Adrenal gland (tissue), 12 donors: ENCODE data around the gene ATXN3. TPM values are rescaled to one million over a fixed set of nuclear protein-coding genes. Genes with fewer than 3 reads are reported as not detected.
A peak's percentile ranks its signal among the peaks of the same experiment; 100 is the strongest.
"Not testable (repeated sequence)": the region's sequence is repeated elsewhere in the genome, so short reads cannot be mapped to it uniquely, and the experiment has no call there.

ENCODE experiments used
- DNase-seq, 7 donors: peaks; one replicate each; pipeline ENCODE4 v3.0.0-alpha.2; 2019 to 2020
- H3K27ac ChIP-seq, 5 donors: fragments of 200-600 bp; sonication (generic) in 4 of 5; 1 replicate in 3 of 5; 2 replicates in 2 of 5; pipeline versions ENCODE4 v1.5.1 to v1.8.0; 2016 to 2020; ENCODE audit warnings: mild to moderate bottlenecking in 1 of 5
- H3K27me3 ChIP-seq: fragments of 200-600 bp; 2 replicates; pipeline ENCODE4 v1.8.0; 2021
- H3K36me3 ChIP-seq, 2 donors: fragments of 200-600 bp; replicated peaks in 1 of 2; 1 replicate in 1 of 2; 2 replicates in 1 of 2; pipeline versions ENCODE4 v1.5.1 to v1.8.0; 2018 to 2022
- H3K4me1 ChIP-seq, 2 donors: fragments of 200-600 bp; replicated peaks in 1 of 2; 1 replicate in 1 of 2; 2 replicates in 1 of 2; pipeline versions ENCODE4 v1.5.1 to v1.8.0; 2018 to 2021
- H3K4me3 ChIP-seq, 4 donors: fragments of 200-600 bp; sonication (generic) in 3 of 4; one replicate each; pipeline ENCODE4 v1.5.1; 2016 to 2018
- H3K9me3 ChIP-seq, 3 donors: fragments of 200-600 bp; sonication (generic) in 1 of 3; replicated peaks in 1 of 3; 1 replicate in 2 of 3; 2 replicates in 1 of 3; pipeline versions ENCODE4 v1.5.1 to v1.8.0; 2016 to 2021
- CTCF ChIP-seq, 6 experiments: fragments of 450-650 bp in 4 of 6; fragments of 200-600 bp in 2 of 6; sonication (generic) in 1 of 6; IDR thresholded peaks; 1 replicate in 5 of 6; 2 replicates in 1 of 6; pipeline versions ENCODE4 v1.5.1 to v1.8.0; 2016 to 2021; ENCODE audit warnings: antibody characterized with exemption in 6 of 6, mild to moderate bottlenecking in 2 of 6, moderate library complexity in 1 of 6
- POLR2A ChIP-seq, 2 donors: fragments of 450-650 bp; IDR thresholded peaks; one replicate each; pipeline ENCODE4 v1.6.1; 2017; ENCODE audit warnings: antibody characterized with exemption in 2 of 2, mild to moderate bottlenecking in 2 of 2, moderate library complexity in 1 of 2
- WGBS, 4 donors: extraction: QIAGEN DNeasy Blood & Tissue Kit in 2 of 4; methylation state at CpG; one replicate each; pipeline versions ENCODE4 v1.1.5 to v1.1.7; 2013 to 2017; 5-methylcytosine and 5-hydroxymethylcytosine counted together
- intact Hi-C, 2 donors: fragments of 100-400 bp; cut with DNase I; formaldehyde crosslinking; loops; one replicate each; pipeline versions ENCODE4 v1.14.1 to v1.15.0; 2022 to 2023
- polyA plus RNA-seq, 3 donors: library from polyadenylated mRNA; stranded (reverse); fragments of 200-250 nt in 2 of 3; fragments of 350-450 nt in 1 of 3; fragmentation: Illumina TruSeq in 1 of 3; extraction: RNeasy Lipid Tissue Mini Kit (QIAGEN cat#74804) in 1 of 3; gene quantifications; one replicate each; pipeline ENCODE4 v1.2.3, GENCODE V29; 2013 to 2014
- total RNA-seq, 9 donors: library from RNA; depleted of rRNA in 4 of 9; stranded (reverse); fragments of >200 nt in 4 of 9; fragments of 120-200 nt in 1 of 9; fragmentation: NEBNext Ultra II Directional in 1 of 9; extraction: Animal tissue kit (Norgen Biotek cat#: 25700) in 1 of 9; gene quantifications; one replicate each; pipeline versions ENCODE4 v1.1.0 to v1.2.4, GENCODE V29; 2013 to 2023
- donor health status: healthy with polysubstance abuse.
- donor health status: Bipolar disorder and iron deficiency.
- donor health status: DM: yes; HTN: yes; CAD: no.
- donor health status: DM: no; HTN: no; CAD: no.
- donor health status: DM: no; HTN: no; CAD: no.
- donor health status: DM: yes; HTN: yes; CAD: no.

ATXN3 gene
- total and polyA plus RNA-seq, 12 donors: 9.0 to 62.8 (median 23.1) TPM

GRCh38 chr14:92049781-92050180 lies 56.6 kb downstream of the ATXN3 start:
- H3K27me3 ChIP-seq: no peaks in the 10 kb centered on the region
- no peak overlapping the region for H3K4me3 ChIP-seq
- no peaks in the 10 kb centered on the region for H3K4me1 ChIP-seq
- intact Hi-C loops: no loop called here
- no peak overlapping the region for H3K27ac ChIP-seq
- no peaks in the 10 kb centered on the region for H3K36me3 ChIP-seq
- no peak for DNase-seq
- 79 to 95% (median 81%) methylated on average over 3 of the region's 3 CpGs for WGBS, 4 donors
- TF ChIP-seq CTCF (IDR thresholded peaks at IDR 0.05) (no peak), POLR2A (IDR thresholded peaks at IDR 0.05) (no peak)
- H3K9me3 ChIP-seq: no peaks in the 10 kb centered on the region

GRCh38 chr14:92049221-92049620 lies 57.2 kb downstream of the ATXN3 start:
- H3K27ac ChIP-seq, H3K9me3 ChIP-seq, intact Hi-C loops, H3K4me1 ChIP-seq, H3K4me3 ChIP-seq, H3K36me3 ChIP-seq, H3K27me3 ChIP-seq: not testable (repeated sequence)
- peak in 1 of 7 donors; percentile 39 for DNase-seq
- 97 to 99% (median 98%) methylated on average over 12 of the region's 12 CpGs for WGBS, 4 donors

- H3K4me3 ChIP-seq, H3K27me3 ChIP-seq, H3K9me3 ChIP-seq, H3K36me3 ChIP-seq, intact Hi-C loops, H3K4me1 ChIP-seq, H3K27ac ChIP-seq: not testable (repeated sequence)
- WGBS, 4 donors: 92 to 98% (median 95%) methylated on average over 7 of the region's 7 CpGs
- DNase-seq: peak in 1 of 7 donors; percentile 20
These were observed 60.5 kb downstream of the ATXN3 start for GRCh38 chr14:92045904-92046303.

GRCh38 chr14:92041766-92042165 lies 64.6 kb downstream of the ATXN3 start:
- peaks cover 14 to 25% of the 10 kb centered on the region in 2 donors for H3K4me1 ChIP-seq
- H3K4me3 ChIP-seq, intact Hi-C loops, H3K27me3 ChIP-seq, H3K9me3 ChIP-seq, H3K27ac ChIP-seq, H3K36me3 ChIP-seq: not testable (repeated sequence)
- peak in 1 of 7 donors; percentile 41 for DNase-seq
- WGBS, 4 donors: 78 to 100% (median 90%) methylated on average over 2 of the region's 2 CpGs

- no peaks in the 10 kb centered on the region for H3K36me3 ChIP-seq
- H3K4me3 ChIP-seq: peak overlapping the region in 1 of 4 donors; percentile 62
- peak in 1 of 7 donors; percentile 51 for DNase-seq
- peaks cover 14 to 31% of the 10 kb centered on the region in 2 donors for H3K4me1 ChIP-seq
- no peaks in the 10 kb centered on the region for H3K9me3 ChIP-seq
- peak overlapping the region in 1 of 5 donors; percentile 98 for H3K27ac ChIP-seq
- 79 to 84% (median 82%) methylated on average over 10 of the region's 10 CpGs for WGBS, 4 donors
- H3K27me3 ChIP-seq: no peaks in the 10 kb centered on the region
- intact Hi-C loops: no loop called here
- TF ChIP-seq POLR2A (IDR thresholded peaks at IDR 0.05) (no peak), CTCF (IDR thresholded peaks at IDR 0.05) (no peak)
These were observed 65.2 kb downstream of the ATXN3 start for GRCh38 chr14:92041203-92041602.

GRCh38 chr14:92040431-92041051 lies 65.8 kb downstream of the ATXN3 start:
- Histone ChIP-seq H3K4me1 (peaks cover 14 to 38% of the 10 kb centered on the region in 2 donors), H3K4me3 (peak overlapping the region in 3 of 4 donors; percentile 7 to 63 (median 62)), H3K27me3 (no peaks in the 10 kb centered on the region), H3K27ac (peak overlapping the region; percentile 71 to 99 (median 96)), H3K9me3 (no peaks in the 10 kb centered on the region), H3K36me3 (no peaks in the 10 kb centered on the region)
- DNase-seq: peak in 2 of 7 donors; percentile 10 to 49
- WGBS, 4 donors: 0 to 1% (median 0%) methylated on average over 13 of the region's 13 CpGs
- TF ChIP-seq POLR2A (IDR thresholded peaks at IDR 0.05) (no peak), CTCF (IDR thresholded peaks at IDR 0.05) (no peak)
- intact Hi-C loops: no loop called here
